PC-9 (cell line): ENCODE measurements around the gene TRDN.

Source experiments
- CTCF ChIP-seq: fragments of 200-600 bp; sonication (generic); conservative IDR thresholded peaks from 2 replicates; pipeline ENCODE4 v1.6.1; 2017; ENCODE audit warnings: mixed run types, antibody characterized with exemption, mild to moderate bottlenecking, moderate library complexity
- EZH2 ChIP-seq: fragments of 200-600 bp; sonication (generic); IDR thresholded peaks from 2 replicates; pipeline ENCODE4 v1.8.0; 2017; ENCODE audit warnings: antibody characterized with exemption, low read depth

GRCh38 chr6:123169774-123170095 is 467.0 kb downstream of the TRDN start:
- no peak for TF ChIP-seq CTCF
- TF ChIP-seq EZH2, result no peak
